ENCODE data around the gene CENPS.

Gene CENPS

GRCh38 chr1:10400013-10400412 is 30.2 kb upstream of the CENPS start:
- H2BK120ac ChIP-seq (ENCODE audit: low read depth, low read length), result no peak overlapping the region
- H2BK15ac ChIP-seq (ENCODE audit: low read length), result no peak overlapping the region
- H3K9ac ChIP-seq (ENCODE audit: low read depth, low read length, poor library complexity), result no peak overlapping the region
- H3K4me2 ChIP-seq (ENCODE audit: insufficient read depth, low read length, poor library complexity, severe bottlenecking), result peak overlapping the region; percentile 76
- peaks cover 0 to 4% of the 10 kb centered on the region in 2 donors for H3K9me3 ChIP-seq (replicated peaks in 1 of 2; ENCODE audit: control insufficient read depth in 2 of 2, insufficient read depth in 1 of 2, low read depth in 1 of 2, low read length in 2 of 2)
- no peak overlapping the region for H3K23ac ChIP-seq (ENCODE audit: low read depth, low read length, poor library complexity)
- peaks cover 5% of the 10 kb centered on the region for H3K79me1 ChIP-seq (ENCODE audit: low read depth, low read length)
- H3K4me3 ChIP-seq (ENCODE audit: low read length in 2 of 2), result peak overlapping the region; percentile 73 to 95
- no peak overlapping the region for H3K4ac ChIP-seq (ENCODE audit: low read length)
- H3K4me1 ChIP-seq (ENCODE audit: control insufficient read depth in 2 of 2, insufficient read depth in 1 of 2, low read depth in 1 of 2, low read length in 2 of 2), result peaks cover 2 to 6% of the 10 kb centered on the region in 2 donors
- no peak overlapping the region for H3K27ac ChIP-seq (replicated peaks; ENCODE audit: low read length)
- no peak overlapping the region for H2AFZ ChIP-seq (ENCODE audit: low read length)
- no peak overlapping the region for H2BK5ac ChIP-seq (ENCODE audit: low read length)
- no peak overlapping the region for H2BK12ac ChIP-seq (ENCODE audit: low read length)
- no peak overlapping the region for H3K18ac ChIP-seq (ENCODE audit: low read length)
- no peak for DNase-seq (ENCODE audit: low spot score)
- no peak overlapping the region for H3K14ac ChIP-seq (ENCODE audit: low read length)
- no peak overlapping the region for H2AK5ac ChIP-seq (ENCODE audit: low read depth, low read length)
- H4K91ac ChIP-seq (ENCODE audit: low read depth, low read length, poor library complexity), result no peak overlapping the region
- no CpG with 5 or more reads among the region's 8 CpGs for WGBS, 2 donors (ENCODE audit: extremely low coverage in 2 of 2, insufficient read length in 2 of 2, insufficient replicate concordance in 1 of 2)
- no peak overlapping the region for H4K8ac ChIP-seq (ENCODE audit: low read depth, low read length)
- H3K36me3 ChIP-seq (replicated peaks in 1 of 2; ENCODE audit: control insufficient read depth in 2 of 2, insufficient read depth in 2 of 2, low read length in 2 of 2), result peaks cover 20 to 49% of the 10 kb centered on the region in 2 donors
- no peaks in the 10 kb centered on the region for H3K27me3 ChIP-seq (ENCODE audit: control insufficient read depth in 3 of 3, insufficient read depth in 3 of 3, low read depth in 1 of 3, low read length in 3 of 3)

GRCh38 chr1:10401281-10401680 is 29.0 kb upstream of the CENPS start:
- peaks cover 2 to 6% of the 10 kb centered on the region in 2 donors for H3K4me1 ChIP-seq (ENCODE audit: control insufficient read depth in 2 of 2, insufficient read depth in 1 of 2, low read depth in 1 of 2, low read length in 2 of 2)
- no peak overlapping the region for H3K27ac ChIP-seq (replicated peaks; ENCODE audit: low read length)
- no peak overlapping the region for H2BK120ac ChIP-seq (ENCODE audit: low read depth, low read length)
- no peak overlapping the region for H2AK5ac ChIP-seq (ENCODE audit: low read depth, low read length)
- peaks cover 5% of the 10 kb centered on the region for H3K79me1 ChIP-seq (ENCODE audit: low read depth, low read length)
- H3K27me3 ChIP-seq (ENCODE audit: control insufficient read depth in 3 of 3, insufficient read depth in 3 of 3, low read depth in 1 of 3, low read length in 3 of 3), result no peaks in the 10 kb centered on the region
- no peak overlapping the region for H4K8ac ChIP-seq (ENCODE audit: low read depth, low read length)
- no peak for DNase-seq (ENCODE audit: low spot score)
- no peak overlapping the region for H3K14ac ChIP-seq (ENCODE audit: low read length)
- WGBS, 2 donors (ENCODE audit: extremely low coverage in 2 of 2, insufficient read length in 2 of 2, insufficient replicate concordance in 1 of 2), result no CpG with 5 or more reads among the region's 1 CpG
- no peak overlapping the region for H3K4me2 ChIP-seq (ENCODE audit: insufficient read depth, low read length, poor library complexity, severe bottlenecking)
- no peak overlapping the region for H3K4me3 ChIP-seq (ENCODE audit: low read length in 2 of 2)
- H4K91ac ChIP-seq (ENCODE audit: low read depth, low read length, poor library complexity), result no peak overlapping the region
- H3K36me3 ChIP-seq (replicated peaks in 1 of 2; ENCODE audit: control insufficient read depth in 2 of 2, insufficient read depth in 2 of 2, low read length in 2 of 2), result peaks cover 27 to 61% of the 10 kb centered on the region in 2 donors
- H2BK15ac ChIP-seq (ENCODE audit: low read length), result no peak overlapping the region
- H2BK5ac ChIP-seq (ENCODE audit: low read length), result no peak overlapping the region
- H3K23ac ChIP-seq (ENCODE audit: low read depth, low read length, poor library complexity), result no peak overlapping the region
- no peak overlapping the region for H3K9ac ChIP-seq (ENCODE audit: low read depth, low read length, poor library complexity)
- no peak overlapping the region for H3K18ac ChIP-seq (ENCODE audit: low read length)
- no peaks in the 10 kb centered on the region for H3K9me3 ChIP-seq (replicated peaks in 1 of 2; ENCODE audit: control insufficient read depth in 2 of 2, insufficient read depth in 1 of 2, low read depth in 1 of 2, low read length in 2 of 2)
- H2BK12ac ChIP-seq (ENCODE audit: low read length), result no peak overlapping the region
- H3K4ac ChIP-seq (ENCODE audit: low read length), result no peak overlapping the region
- H2AFZ ChIP-seq (ENCODE audit: low read length), result no peak overlapping the region

GRCh38 chr1:10402729-10403274 is 27.4 kb upstream of the CENPS start:
- H3K36me3 ChIP-seq (replicated peaks in 1 of 2; ENCODE audit: control insufficient read depth in 2 of 2, insufficient read depth in 2 of 2, low read length in 2 of 2), result peaks cover 41 to 77% of the 10 kb centered on the region in 2 donors

GRCh38 chr1:10407201-10407600 is 23.0 kb upstream of the CENPS start:
- Histone ChIP-seq H3K4me2 (ENCODE audit: insufficient read depth, low read length, poor library complexity, severe bottlenecking) (no peak overlapping the region), H3K18ac (ENCODE audit: low read length) (no peak overlapping the region), H2AFZ (ENCODE audit: low read length) (no peak overlapping the region), H3K4ac (ENCODE audit: low read length) (no peak overlapping the region), H4K8ac (ENCODE audit: low read depth, low read length) (no peak overlapping the region), H3K14ac (ENCODE audit: low read length) (no peak overlapping the region), H3K27ac (replicated peaks; ENCODE audit: low read length) (no peak overlapping the region), H4K91ac (ENCODE audit: low read depth, low read length, poor library complexity) (no peak overlapping the region), H2BK120ac (ENCODE audit: low read depth, low read length) (no peak overlapping the region), H3K79me1 (ENCODE audit: low read depth, low read length) (peaks cover 2% of the 10 kb centered on the region), H3K27me3 (ENCODE audit: control insufficient read depth in 3 of 3, insufficient read depth in 3 of 3, low read depth in 1 of 3, low read length in 3 of 3) (no peaks in the 10 kb centered on the region), H3K4me3 (ENCODE audit: low read length in 2 of 2) (no peak overlapping the region), H2AK5ac (ENCODE audit: low read depth, low read length) (no peak overlapping the region), H2BK5ac (ENCODE audit: low read length) (no peak overlapping the region), H2BK15ac (ENCODE audit: low read length) (no peak overlapping the region), H3K9ac (ENCODE audit: low read depth, low read length, poor library complexity) (no peak overlapping the region), H2BK12ac (ENCODE audit: low read length) (no peak overlapping the region), H3K23ac (ENCODE audit: low read depth, low read length, poor library complexity) (no peak overlapping the region), H3K9me3 (replicated peaks in 1 of 2; ENCODE audit: control insufficient read depth in 2 of 2, insufficient read depth in 1 of 2, low read depth in 1 of 2, low read length in 2 of 2) (no peaks in the 10 kb centered on the region), H3K36me3 (replicated peaks in 1 of 2; ENCODE audit: control insufficient read depth in 2 of 2, insufficient read depth in 2 of 2, low read length in 2 of 2) (peaks cover 71 to 99% of the 10 kb centered on the region in 2 donors), H3K4me1 (ENCODE audit: control insufficient read depth in 2 of 2, insufficient read depth in 1 of 2, low read depth in 1 of 2, low read length in 2 of 2) (no peaks in the 10 kb centered on the region)
- WGBS, 2 donors (ENCODE audit: extremely low coverage in 2 of 2, insufficient read length in 2 of 2, insufficient replicate concordance in 1 of 2), result no CpG with 5 or more reads among the region's 2 CpGs
- no peak for DNase-seq (ENCODE audit: low spot score)

More at GRCh38 chr1:10402729-10403274, 27.4 kb upstream of the CENPS start:
- no CpG with 5 or more reads among the region's 9 CpGs for WGBS, 2 donors (ENCODE audit: extremely low coverage in 2 of 2, insufficient read length in 2 of 2, insufficient replicate concordance in 1 of 2)
- H3K18ac ChIP-seq (ENCODE audit: low read length), result no peak overlapping the region
- H3K9ac ChIP-seq (ENCODE audit: low read depth, low read length, poor library complexity), result no peak overlapping the region
- no peak overlapping the region for H2AFZ ChIP-seq (ENCODE audit: low read length)
- H3K4me2 ChIP-seq (ENCODE audit: insufficient read depth, low read length, poor library complexity, severe bottlenecking), result no peak overlapping the region
- H3K9me3 ChIP-seq (replicated peaks in 1 of 2; ENCODE audit: control insufficient read depth in 2 of 2, insufficient read depth in 1 of 2, low read depth in 1 of 2, low read length in 2 of 2), result no peaks in the 10 kb centered on the region
- no peak overlapping the region for H3K14ac ChIP-seq (ENCODE audit: low read length)
- H2BK12ac ChIP-seq (ENCODE audit: low read length), result no peak overlapping the region
- H2BK5ac ChIP-seq (ENCODE audit: low read length), result no peak overlapping the region
- H4K8ac ChIP-seq (ENCODE audit: low read depth, low read length), result no peak overlapping the region
- H2BK120ac ChIP-seq (ENCODE audit: low read depth, low read length), result no peak overlapping the region
- H3K79me1 ChIP-seq (ENCODE audit: low read depth, low read length), result peaks cover 5% of the 10 kb centered on the region
- H4K91ac ChIP-seq (ENCODE audit: low read depth, low read length, poor library complexity), result no peak overlapping the region
- no peak overlapping the region for H3K4ac ChIP-seq (ENCODE audit: low read length)
- peaks cover 2 to 6% of the 10 kb centered on the region in 2 donors for H3K4me1 ChIP-seq (ENCODE audit: control insufficient read depth in 2 of 2, insufficient read depth in 1 of 2, low read depth in 1 of 2, low read length in 2 of 2)
- no peaks in the 10 kb centered on the region for H3K27me3 ChIP-seq (ENCODE audit: control insufficient read depth in 3 of 3, insufficient read depth in 3 of 3, low read depth in 1 of 3, low read length in 3 of 3)
- no peak overlapping the region for H2BK15ac ChIP-seq (ENCODE audit: low read length)
- no peak overlapping the region for H3K23ac ChIP-seq (ENCODE audit: low read depth, low read length, poor library complexity)
- no peak for DNase-seq (ENCODE audit: low spot score)
- no peak overlapping the region for H2AK5ac ChIP-seq (ENCODE audit: low read depth, low read length)
- no peak overlapping the region for H3K27ac ChIP-seq (replicated peaks; ENCODE audit: low read length)
- H3K4me3 ChIP-seq (ENCODE audit: low read length in 2 of 2), result no peak overlapping the region

Measured in neuronal stem cell (in vitro differentiated cells).